Measurements from ENCODE around the gene ADH1C.
"Not testable (repeated sequence)": the region's sequence is repeated elsewhere in the genome, so short reads cannot be mapped to it uniquely, and the experiment has no call there.

ADH1C gene

GRCh38 chr4:99352602-99353537, at the start of gene ADH1C:
Gene ADH1C, minus strand, starts transcription at chr4:99352746. Its CDS starts 71 bp downstream, at chr4:99352675.
- no peak for DNase-seq (ENCODE audit: low read depth)

DNA sequence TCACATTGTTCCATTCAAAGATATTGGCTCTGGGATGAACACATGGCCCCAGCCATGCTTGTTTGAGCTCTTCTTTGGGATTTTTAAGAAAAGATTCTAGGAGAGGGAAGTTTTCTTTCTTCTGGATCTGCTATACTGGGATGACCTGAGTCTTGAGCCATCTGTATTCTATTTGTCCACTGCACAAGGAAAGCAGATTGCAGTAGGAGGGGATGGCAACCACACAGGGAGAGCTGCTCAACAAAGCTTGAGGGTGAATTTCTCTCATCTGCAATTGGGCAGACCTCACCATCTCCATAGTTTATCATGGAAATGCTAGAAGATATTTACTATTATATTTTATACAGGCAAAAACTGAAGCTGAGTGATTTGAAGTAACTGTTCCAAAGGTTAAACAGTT, 48.3 kb upstream of the ADH1C start:
- no peak for DNase-seq (ENCODE audit: low read depth)

- no peak for DNase-seq (ENCODE audit: low read depth)
Observed at GRCh38 chr4:99399017-99399416, 46.5 kb upstream of the ADH1C start.

- no peak for DNase-seq (ENCODE audit: low read depth)
Observed at GRCh38 chr4:99395595-99396364, 43.2 kb upstream of the ADH1C start.

- no peak for DNase-seq (ENCODE audit: low read depth)
Observed at GRCh38 chr4:99394896-99395295, 42.4 kb upstream of the ADH1C start.

DNA sequence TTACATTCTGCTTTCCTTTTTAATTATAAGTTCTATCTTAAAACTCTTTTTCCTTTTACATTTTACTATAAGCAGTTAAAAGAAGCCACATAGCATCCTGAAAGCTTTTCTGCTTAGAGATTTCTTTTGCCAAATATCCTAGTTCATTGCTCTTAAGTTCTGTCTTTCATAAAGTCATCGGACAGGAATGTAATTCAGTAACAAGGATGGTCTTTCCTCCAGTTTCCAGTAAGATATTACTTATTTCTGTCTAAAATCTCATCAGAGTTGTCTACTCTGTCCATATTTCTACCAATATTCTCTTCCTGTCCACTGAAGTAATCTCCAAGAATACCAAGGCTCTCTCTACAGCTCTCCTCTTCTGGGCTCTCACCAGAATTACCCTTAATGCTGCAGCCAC, 37.5 kb upstream of the ADH1C start:
- no peak for DNase-seq (ENCODE audit: low read depth)

DNA sequence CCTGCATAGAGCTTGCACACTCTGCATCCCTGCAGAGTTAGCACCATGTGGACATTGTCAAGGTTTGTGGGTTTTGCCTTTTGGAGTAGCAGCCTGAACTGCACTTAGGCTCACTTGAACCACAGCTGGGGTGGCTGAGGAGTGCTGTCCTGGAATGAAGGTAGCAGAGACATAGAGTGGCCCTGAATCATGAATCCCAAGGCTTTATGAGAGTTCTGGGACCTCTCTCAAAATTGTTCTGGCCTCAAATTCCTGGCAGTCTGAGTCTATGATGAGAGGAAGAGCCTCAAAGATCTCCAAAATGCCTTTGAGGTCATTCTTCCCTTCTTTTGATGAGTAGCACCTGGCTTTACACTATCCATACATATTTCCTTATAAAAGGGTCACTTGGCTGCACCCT, 37.1 kb upstream of the ADH1C start:
- DNase-seq (ENCODE audit: low read depth): no peak

DNA sequence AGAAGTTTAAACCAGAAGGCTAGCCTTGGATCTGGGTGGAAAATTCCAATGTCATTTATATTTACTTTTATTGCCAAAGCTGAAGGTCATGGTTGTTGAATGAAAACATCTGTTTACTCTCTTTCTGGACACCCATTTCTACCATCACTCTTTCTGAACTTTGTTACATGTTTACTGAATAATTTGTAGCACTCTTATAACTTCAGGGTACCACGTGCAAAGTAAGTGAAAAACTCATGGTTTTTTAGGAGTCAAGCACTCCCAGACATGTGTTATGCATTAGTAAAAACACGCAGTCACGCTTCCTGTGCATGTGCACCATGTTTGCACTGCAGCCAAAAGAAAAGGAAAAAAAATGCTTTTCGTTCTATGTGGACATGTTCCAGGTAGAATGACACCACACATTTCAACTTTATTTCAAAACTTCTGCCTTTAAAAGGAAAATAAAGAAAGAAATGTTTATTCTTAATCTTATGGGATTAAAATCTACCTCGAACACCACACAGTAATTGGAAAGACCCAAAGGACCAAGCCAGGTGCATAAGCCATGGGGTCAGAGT, 31.4 kb upstream of the ADH1C start:
- no peak for DNase-seq (ENCODE audit: low read depth)

GRCh38 chr4:99383399-99383798, 30.9 kb upstream of the ADH1C start:
- no peak for DNase-seq (ENCODE audit: low read depth)

GRCh38 chr4:99382745-99383360, 30.3 kb upstream of the ADH1C start:
- DNase-seq (ENCODE audit: low read depth): no peak

DNA sequence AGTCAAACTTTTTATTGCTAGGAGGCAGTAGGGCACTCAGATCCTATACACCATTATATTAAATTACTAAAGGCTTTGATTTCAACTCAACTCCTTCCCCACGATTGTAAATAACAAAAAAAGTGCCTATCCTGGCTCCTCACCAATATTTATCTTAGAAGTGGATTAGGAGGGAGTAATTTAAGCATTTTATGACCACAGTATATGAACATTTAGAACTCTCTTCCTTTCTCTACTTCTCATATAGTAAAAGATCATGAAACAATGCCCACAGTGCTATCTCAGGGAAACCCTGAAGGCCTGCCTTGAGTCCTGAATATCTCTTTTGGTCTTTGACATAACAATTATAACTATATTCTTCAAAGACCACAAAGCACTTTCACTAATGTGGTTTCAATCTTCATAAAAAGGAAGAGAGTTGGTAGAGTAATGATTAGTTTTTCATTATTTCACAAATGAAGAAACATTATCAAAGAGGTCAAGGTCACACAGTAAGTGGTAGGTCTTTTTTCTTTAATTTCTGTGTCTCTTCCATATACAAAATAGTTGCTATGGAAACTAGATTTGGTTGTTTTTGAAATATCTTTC, 29.1 kb upstream of the ADH1C start:
- DNase-seq (ENCODE audit: low read depth): no peak

- DNase-seq (ENCODE audit: low read depth): no peak
Observed at GRCh38 chr4:99379571-99379970, 27.0 kb upstream of the ADH1C start.

GRCh38 chr4:99378876-99379275, 26.3 kb upstream of the ADH1C start:
- no peak for DNase-seq (ENCODE audit: low read depth)

DNA sequence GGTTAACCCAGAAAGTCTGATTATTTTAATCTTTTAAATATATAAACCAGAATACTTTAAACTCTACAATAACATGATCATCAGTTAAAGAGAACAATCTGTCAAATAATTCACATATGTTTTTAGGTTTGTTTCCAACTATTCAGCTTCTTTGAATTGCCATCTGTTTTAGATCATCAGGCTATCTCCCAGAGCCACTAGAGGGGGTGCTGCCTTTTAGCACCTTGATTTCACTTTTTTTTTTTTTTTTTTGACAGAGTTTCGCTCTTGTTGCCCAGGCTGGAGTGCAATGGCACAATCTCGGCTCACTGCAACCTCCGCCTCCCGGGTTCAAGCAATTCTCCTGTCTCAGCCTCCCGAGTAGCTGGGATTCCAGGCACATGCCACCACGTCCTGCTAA, 24.8 kb upstream of the ADH1C start:
- not testable (repeated sequence) for DNase-seq (ENCODE audit: low read depth)

- not testable (repeated sequence) for DNase-seq (ENCODE audit: low read depth)
Observed at GRCh38 chr4:99372464-99372863, 19.9 kb upstream of the ADH1C start.

- not testable (repeated sequence) for DNase-seq (ENCODE audit: low read depth)
Observed at GRCh38 chr4:99367817-99368216, 15.3 kb upstream of the ADH1C start.

- DNase-seq (ENCODE audit: low read depth): no peak
Observed at GRCh38 chr4:99366491-99366890, 13.9 kb upstream of the ADH1C start.

- DNase-seq (ENCODE audit: low read depth): no peak
Observed at GRCh38 chr4:99362768-99363167, 10.2 kb upstream of the ADH1C start.

DNA sequence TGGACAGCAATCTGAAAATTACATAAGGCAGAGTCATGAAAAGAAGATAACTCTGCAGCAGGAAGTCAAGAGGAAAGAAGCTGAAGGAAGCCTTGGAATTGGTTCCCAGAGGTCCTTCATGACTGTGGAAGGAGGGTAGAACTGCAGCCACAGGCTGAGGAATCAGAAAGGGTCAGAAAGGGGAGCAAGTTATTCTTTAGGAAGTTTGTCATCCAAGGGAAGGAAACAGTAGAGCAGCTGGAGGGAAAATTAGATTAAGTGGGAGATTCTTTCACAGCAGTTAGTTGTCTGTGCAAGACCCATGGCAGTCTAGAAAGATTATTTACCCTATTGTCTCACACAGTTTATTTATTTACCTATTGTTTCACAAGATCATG, 9.3 kb upstream of the ADH1C start:
- no peak for DNase-seq (ENCODE audit: low read depth)

DNA sequence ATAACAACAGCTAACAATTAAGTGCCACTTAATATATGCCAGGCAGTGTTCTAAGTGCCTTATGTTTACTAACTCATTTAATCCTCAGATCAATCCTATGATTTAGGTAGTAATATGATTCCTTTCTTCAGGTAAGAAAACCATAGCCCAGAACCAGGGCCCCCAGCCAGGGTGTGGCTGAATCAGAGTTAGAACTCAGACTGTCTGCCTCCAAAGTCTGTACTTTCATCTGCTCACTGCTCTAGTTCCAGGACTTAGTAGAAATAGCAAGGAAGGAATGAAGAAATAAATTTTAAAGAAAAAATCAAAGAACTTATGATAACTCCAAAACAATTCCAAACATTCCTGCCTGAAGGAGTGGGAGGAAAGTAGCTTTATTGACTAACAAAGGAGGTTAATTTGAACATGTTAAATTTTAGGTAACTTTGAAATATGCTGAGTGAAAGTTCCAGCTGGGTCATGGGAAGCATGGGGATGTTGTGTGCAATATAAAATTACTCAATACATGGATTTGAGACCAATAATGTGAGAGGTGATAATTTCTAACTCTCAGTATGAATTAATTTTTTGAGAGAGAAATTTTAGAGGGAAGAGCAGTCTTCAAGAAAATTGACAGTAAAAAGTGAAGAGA, 8.8 kb upstream of the ADH1C start:
- no peak for DNase-seq (ENCODE audit: low read depth)

DNA sequence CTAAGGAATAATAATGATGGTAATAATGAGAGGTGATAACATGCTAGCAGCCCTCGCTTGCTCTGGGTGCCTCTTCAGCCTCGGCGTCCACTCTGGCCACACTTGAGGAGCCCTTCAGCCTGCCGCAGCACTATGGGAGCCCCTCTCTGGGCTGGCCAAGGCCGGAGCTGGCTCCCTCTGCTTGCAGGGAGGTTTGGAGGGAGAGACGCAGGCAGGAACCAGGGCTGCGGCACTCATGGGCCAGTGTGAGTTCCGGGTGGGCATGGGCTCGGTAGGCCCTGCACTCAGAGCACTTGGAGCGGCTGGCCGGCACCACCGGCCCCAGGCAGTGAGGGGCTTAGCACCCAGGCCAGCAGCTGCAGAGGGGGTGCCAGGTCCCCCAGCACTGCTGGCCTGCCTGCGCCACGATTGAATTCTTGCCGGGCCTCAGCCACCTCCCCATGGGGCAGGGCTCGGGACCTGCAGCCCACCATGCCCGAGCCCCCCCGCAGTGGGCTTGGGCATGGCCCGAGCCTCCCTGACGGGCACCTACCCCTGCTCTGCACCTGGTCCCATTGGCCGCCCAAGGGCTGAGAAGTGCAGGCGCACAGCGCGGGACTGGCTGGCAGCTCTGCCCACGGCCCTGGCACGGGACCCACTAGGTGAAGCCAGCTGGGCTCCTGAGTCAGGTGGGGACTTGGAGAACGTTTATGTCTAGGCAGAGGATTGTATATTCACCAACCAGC, 7.1 kb upstream of the ADH1C start:
- no peak for DNase-seq (ENCODE audit: low read depth)
